B cell (primary cell): ENCODE measurements around the gene ATN1. TPM values are rescaled to one million over a fixed set of nuclear protein-coding genes. Genes with fewer than 3 reads are reported as not detected.
A peak's percentile ranks its signal among the peaks of the same experiment; 100 is the strongest.

Source experiments
- ATAC-seq: fragments of 200-7000 bp; cut with Tn5 transposase; one replicate; pipeline ENCODE4 v1.10.0; 2021; ENCODE audit warnings: low read depth, mild to moderate bottlenecking, moderate number of reproducible peaks, moderate library complexity
- CTCF ChIA-PET: fragments of 350-600 bp; sonication (Branson Sonifier 250); formaldehyde crosslinking; loops from one replicate; lab custom pipeline; 2021; ENCODE audit warnings: antibody characterized with exemption, inconsistent platforms; lab: Charles Lee
- POLR2A ChIA-PET: fragments of 350-600 bp; sonication (Branson Sonifier 250); formaldehyde crosslinking; loops from one replicate; lab custom pipeline; 2021; ENCODE audit warnings: antibody characterized with exemption; lab: Charles Lee
- DNase-seq: peaks from one replicate; pipeline ENCODE4 v3.0.0; 2013
- H2AFZ ChIP-seq: 2 replicates; pipeline ENCODE4 v1.6.1; 2012; ENCODE audit warnings: mild to moderate bottlenecking, low read depth, low read length; ENCODE audit not compliant: insufficient read depth, poor library complexity, severe bottlenecking
- H3K27ac ChIP-seq, 2 donors: 1 replicate in 1 of 2; 2 replicates in 1 of 2; pipeline ENCODE4 v1.5.1; 2012 to 2013; ENCODE audit warnings: low read length in 2 of 2, mild to moderate bottlenecking in 2 of 2, moderate library complexity in 1 of 2
- H3K27me3 ChIP-seq, 4 experiments: fragments of 200-600 bp in 1 of 4; sonication (generic) in 1 of 4; replicated peaks in 1 of 4; 1 replicate in 2 of 4; 2 replicates in 2 of 4; pipeline versions ENCODE4 v1.6.1 to v1.7.0; 2013 to 2016; ENCODE audit warnings: low read length in 3 of 4, mild to moderate bottlenecking in 2 of 4, mixed read lengths in 1 of 4, moderate library complexity in 1 of 4; ENCODE audit not compliant: insufficient read depth in 4 of 4, control insufficient read depth in 3 of 4; ENCODE audit errors: control extremely low read depth in 1 of 4
- H3K36me3 ChIP-seq, 2 experiments: replicated peaks in 1 of 2; 1 replicate in 1 of 2; 2 replicates in 1 of 2; pipeline versions ENCODE4 v1.6.1 to v1.7.1; 2013; ENCODE audit warnings: low read length in 1 of 2; ENCODE audit not compliant: insufficient read depth in 2 of 2, control insufficient read depth in 1 of 2; ENCODE audit errors: control extremely low read depth in 1 of 2, extremely low read depth in 1 of 2
- H3K4me1 ChIP-seq, 2 donors: fragments of 200-600 bp in 1 of 2; sonication (generic) in 1 of 2; 1 replicate in 1 of 2; 2 replicates in 1 of 2; pipeline versions ENCODE4 v1.5.1 to v1.6.1; 2013 to 2017; ENCODE audit warnings: low read length in 2 of 2; ENCODE audit not compliant: control insufficient read depth in 2 of 2, insufficient read depth in 2 of 2
- H3K4me2 ChIP-seq: replicated peaks from 2 replicates; pipeline ENCODE3; 2012; ENCODE audit warnings: mild to moderate bottlenecking, low read depth, low read length; ENCODE audit not compliant: poor library complexity, severe bottlenecking
- H3K4me3 ChIP-seq, 5 experiments: fragments of 200-600 bp in 1 of 5; sonication (generic) in 1 of 5; 1 replicate in 3 of 5; 2 replicates in 2 of 5; pipeline versions ENCODE4 v1.5.1 to v1.7.0; 2011 to 2016; ENCODE audit warnings: low read length in 4 of 5, mild to moderate bottlenecking in 4 of 5, low read depth in 2 of 5, control low read depth in 1 of 5, moderate library complexity in 1 of 5; ENCODE audit not compliant: insufficient read depth in 1 of 5; ENCODE audit errors: control extremely low read depth in 1 of 5, extremely low read depth in 1 of 5
- H3K79me2 ChIP-seq: fragments of 200-600 bp; sonication (generic); one replicate; pipeline ENCODE4 v1.6.0; 2016; ENCODE audit warnings: low read length; ENCODE audit not compliant: control insufficient read depth, insufficient read depth
- H3K9ac ChIP-seq: fragments of 200-600 bp; sonication (generic); 2 replicates; pipeline ENCODE4 v1.6.1; 2017; ENCODE audit warnings: mild to moderate bottlenecking, low read length, moderate library complexity
- H3K9me3 ChIP-seq, 3 donors: one replicate each; pipeline versions ENCODE4 v1.6.1 to v1.7.1; 2013; ENCODE audit warnings: low read length in 2 of 3; ENCODE audit not compliant: control insufficient read depth in 2 of 3, insufficient read depth in 1 of 3; ENCODE audit errors: control extremely low read depth in 1 of 3
- H4K20me1 ChIP-seq: 2 replicates; pipeline ENCODE4 v1.6.0; 2012; ENCODE audit warnings: mild to moderate bottlenecking, low read length; ENCODE audit not compliant: insufficient read depth, control insufficient read depth, poor library complexity, severe bottlenecking
- H3K27ac Mint-ChIP-seq: one replicate; pipeline ENCODE4 v1.8.0; 2021; ENCODE audit warnings: mixed read lengths
- H3K27me3 Mint-ChIP-seq: one replicate; pipeline ENCODE4 v1.8.0; 2021; ENCODE audit warnings: mixed read lengths
- H3K4me1 Mint-ChIP-seq: one replicate; pipeline ENCODE4 v1.8.0; 2021; ENCODE audit warnings: mixed read lengths
- H3K4me3 Mint-ChIP-seq: one replicate; pipeline ENCODE4 v1.8.0; 2021; ENCODE audit warnings: mixed read lengths
- H3K9me3 Mint-ChIP-seq: one replicate; pipeline ENCODE4 v1.8.0; 2022; ENCODE audit warnings: mixed read lengths; ENCODE audit not compliant: insufficient read depth
- EZH2 ChIP-seq: IDR thresholded peaks from 2 replicates; pipeline ENCODE4 v1.6.1; 2012; ENCODE audit warnings: borderline replicate concordance, low read depth, mild to moderate bottlenecking, moderate library complexity, low read length; ENCODE audit not compliant: insufficient read depth, poor library complexity, severe bottlenecking
- WGBS: methylation state at CpG from one replicate; pipeline ENCODE4 v1.1.5; 2013; ENCODE audit warnings: missing lambda C conversion rate; ENCODE audit not compliant: insufficient coverage; 5-methylcytosine and 5-hydroxymethylcytosine counted together
- intact Hi-C: fragments of 100-400 bp; cut with micrococcal nuclease; formaldehyde crosslinking; loops from one replicate; pipeline ENCODE4 v1.10.0; 2022
- polyA plus RNA-seq: library from polyadenylated mRNA; depleted of rRNA; stranded (reverse); fragments of >200 nt; gene quantifications from 2 replicates; pipeline ENCODE4 v1.2.3, GENCODE V29; 2012
- total RNA-seq, 2 donors: library from RNA; stranded (reverse); fragments of 120-200 nt in 1 of 2; gene quantifications; 1 replicate in 1 of 2; 2 replicates in 1 of 2; pipeline versions ENCODE4 v1.2.3 to v1.2.4, GENCODE V29; 2013 to 2022
- TF ChIP-seq, protein P1 (sequence below): fragments of 200-600 bp; IDR thresholded peaks from one replicate; pipeline ENCODE4 v1.8.0; 2022; ENCODE audit warnings: antibody characterized with exemption, mild to moderate bottlenecking

Gene ATN1
- total and polyA plus RNA-seq, 2 donors (not counting 1 experiment from before 2014, with no cell fraction given): 21.0 to 50.8 TPM

DNA sequence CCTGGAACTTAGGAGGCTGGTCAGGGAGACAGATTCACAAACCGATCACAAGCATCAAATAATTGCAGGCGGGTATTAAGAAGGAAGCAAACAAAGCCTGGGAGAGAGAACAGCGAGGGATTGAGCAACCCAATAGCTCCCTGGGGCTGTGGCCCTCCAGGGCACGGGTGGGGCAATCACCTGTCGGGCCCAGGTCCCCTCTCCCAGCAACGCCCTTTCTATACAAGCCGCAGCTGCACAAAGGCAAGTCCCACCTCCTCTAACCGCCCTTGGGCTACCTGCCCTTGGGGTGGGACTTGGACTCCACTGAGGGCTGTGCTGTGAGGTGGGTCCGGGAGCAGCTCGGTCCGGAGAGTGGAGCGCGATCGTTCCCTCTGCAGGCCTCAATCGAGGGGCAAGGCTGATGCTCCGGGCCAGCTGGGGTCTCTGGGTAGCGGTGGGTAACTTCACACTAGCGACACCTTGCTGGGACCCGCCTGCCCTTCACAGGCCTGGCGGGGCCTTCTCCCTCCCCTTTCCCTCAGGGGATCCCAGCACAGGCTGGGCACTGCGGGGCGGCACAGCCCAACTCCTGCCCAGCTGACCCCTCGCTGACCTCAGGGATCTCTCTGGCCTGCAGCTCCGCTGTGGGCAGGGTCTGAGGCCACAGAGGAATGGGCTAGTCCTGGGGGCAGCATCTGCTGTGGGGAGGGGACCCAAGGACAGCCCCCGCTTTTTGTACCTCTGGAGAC, 34.7 kb downstream of the ATN1 start:
- peak overlapping the region; percentile 92 for H3K4me2 ChIP-seq
- peak overlapping the region; percentile 95 to 99 for H3K27ac ChIP-seq
- H3K9ac ChIP-seq: no peak overlapping the region
- no peak overlapping the region for H2AFZ ChIP-seq
- no peak overlapping the region for H3K4me3 ChIP-seq
- WGBS: 76% methylated on average over 18 of the region's 25 CpGs
- H3K4me1 ChIP-seq: peaks cover 71 to 79% of the 10 kb centered on the region in 2 donors
- TF ChIP-seq, protein P1, sequence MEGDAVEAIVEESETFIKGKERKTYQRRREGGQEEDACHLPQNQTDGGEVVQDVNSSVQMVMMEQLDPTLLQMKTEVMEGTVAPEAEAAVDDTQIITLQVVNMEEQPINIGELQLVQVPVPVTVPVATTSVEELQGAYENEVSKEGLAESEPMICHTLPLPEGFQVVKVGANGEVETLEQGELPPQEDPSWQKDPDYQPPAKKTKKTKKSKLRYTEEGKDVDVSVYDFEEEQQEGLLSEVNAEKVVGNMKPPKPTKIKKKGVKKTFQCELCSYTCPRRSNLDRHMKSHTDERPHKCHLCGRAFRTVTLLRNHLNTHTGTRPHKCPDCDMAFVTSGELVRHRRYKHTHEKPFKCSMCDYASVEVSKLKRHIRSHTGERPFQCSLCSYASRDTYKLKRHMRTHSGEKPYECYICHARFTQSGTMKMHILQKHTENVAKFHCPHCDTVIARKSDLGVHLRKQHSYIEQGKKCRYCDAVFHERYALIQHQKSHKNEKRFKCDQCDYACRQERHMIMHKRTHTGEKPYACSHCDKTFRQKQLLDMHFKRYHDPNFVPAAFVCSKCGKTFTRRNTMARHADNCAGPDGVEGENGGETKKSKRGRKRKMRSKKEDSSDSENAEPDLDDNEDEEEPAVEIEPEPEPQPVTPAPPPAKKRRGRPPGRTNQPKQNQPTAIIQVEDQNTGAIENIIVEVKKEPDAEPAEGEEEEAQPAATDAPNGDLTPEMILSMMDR: no peak
- no peak for TF ChIP-seq EZH2
- DNase-seq (peak; percentile 37), ATAC-seq (no peak)
- H3K27ac Mint-ChIP-seq: peak overlapping the region; percentile 98
- no peaks in the 10 kb centered on the region for H3K27me3 ChIP-seq
- intact Hi-C loops: no loop called here
- H3K4me3 Mint-ChIP-seq: peak overlapping the region; percentile 91
- no peaks in the 10 kb centered on the region for H3K9me3 Mint-ChIP-seq
- ChIA-PET CTCF (interaction anchor here (1.3 to 13.5 kb wide), 5 partner anchors 17 to 150 kb away, joined by 4 to 944 read pairs (median 110); partner anchors contain the start of genes C12orf57, PTPN6, RNU7-1 and SPSB2), POLR2A (interaction anchor here (1.6 to 18.2 kb wide), 2 partner anchors 18 to 36 kb away, joined by 9 to 662 read pairs; partner anchors contain the start of genes C12orf57, PTPN6 and RNU7-1)
- no peaks in the 10 kb centered on the region for H3K9me3 ChIP-seq
- peaks cover 75% of the 10 kb centered on the region for H3K4me1 Mint-ChIP-seq
- H3K27me3 Mint-ChIP-seq: no peaks in the 10 kb centered on the region
- H4K20me1 ChIP-seq: peaks cover 6% of the 10 kb centered on the region
- peaks cover 0 to 69% of the 10 kb centered on the region in 2 experiments for H3K36me3 ChIP-seq
- H3K79me2 ChIP-seq: peaks cover 33% of the 10 kb centered on the region
